22Rv1 (cell line): ENCODE measurements around the gene ASCC2.

Source experiments
- ZFX ChIP-seq: fragments of 450-650 bp; IDR thresholded peaks from 2 replicates; pipeline ENCODE4 v1.6.1; 2017; ENCODE audit warnings: antibody characterized with exemption, borderline replicate concordance
- TF ChIP-seq, protein P1 (sequence below): fragments of 450-650 bp; IDR thresholded peaks from 2 replicates; pipeline ENCODE4 v1.5.1; 2017; ENCODE audit warnings: mild to moderate bottlenecking

DNA sequence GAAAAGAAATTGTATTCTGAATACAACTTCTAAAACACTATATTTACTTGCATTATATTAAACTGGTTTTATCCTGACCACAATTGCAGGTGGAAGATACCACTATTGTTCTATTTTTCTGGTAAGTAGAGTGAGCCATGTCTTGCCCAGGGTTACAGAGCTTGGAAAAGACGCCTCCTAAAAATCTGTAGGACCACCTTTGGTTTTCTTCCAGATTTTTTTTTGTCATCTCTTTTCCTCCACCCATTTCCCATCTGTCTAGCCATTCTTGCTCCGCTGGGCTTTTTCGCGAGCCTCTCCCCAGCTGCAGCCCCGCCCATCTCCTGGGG, 44.6 kb upstream of the ASCC2 start:
- TF ChIP-seq, protein P1, sequence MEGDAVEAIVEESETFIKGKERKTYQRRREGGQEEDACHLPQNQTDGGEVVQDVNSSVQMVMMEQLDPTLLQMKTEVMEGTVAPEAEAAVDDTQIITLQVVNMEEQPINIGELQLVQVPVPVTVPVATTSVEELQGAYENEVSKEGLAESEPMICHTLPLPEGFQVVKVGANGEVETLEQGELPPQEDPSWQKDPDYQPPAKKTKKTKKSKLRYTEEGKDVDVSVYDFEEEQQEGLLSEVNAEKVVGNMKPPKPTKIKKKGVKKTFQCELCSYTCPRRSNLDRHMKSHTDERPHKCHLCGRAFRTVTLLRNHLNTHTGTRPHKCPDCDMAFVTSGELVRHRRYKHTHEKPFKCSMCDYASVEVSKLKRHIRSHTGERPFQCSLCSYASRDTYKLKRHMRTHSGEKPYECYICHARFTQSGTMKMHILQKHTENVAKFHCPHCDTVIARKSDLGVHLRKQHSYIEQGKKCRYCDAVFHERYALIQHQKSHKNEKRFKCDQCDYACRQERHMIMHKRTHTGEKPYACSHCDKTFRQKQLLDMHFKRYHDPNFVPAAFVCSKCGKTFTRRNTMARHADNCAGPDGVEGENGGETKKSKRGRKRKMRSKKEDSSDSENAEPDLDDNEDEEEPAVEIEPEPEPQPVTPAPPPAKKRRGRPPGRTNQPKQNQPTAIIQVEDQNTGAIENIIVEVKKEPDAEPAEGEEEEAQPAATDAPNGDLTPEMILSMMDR: no peak
- no peak for TF ChIP-seq ZFX
